Measurements from ENCODE around the gene NSDHL.

DNA sequence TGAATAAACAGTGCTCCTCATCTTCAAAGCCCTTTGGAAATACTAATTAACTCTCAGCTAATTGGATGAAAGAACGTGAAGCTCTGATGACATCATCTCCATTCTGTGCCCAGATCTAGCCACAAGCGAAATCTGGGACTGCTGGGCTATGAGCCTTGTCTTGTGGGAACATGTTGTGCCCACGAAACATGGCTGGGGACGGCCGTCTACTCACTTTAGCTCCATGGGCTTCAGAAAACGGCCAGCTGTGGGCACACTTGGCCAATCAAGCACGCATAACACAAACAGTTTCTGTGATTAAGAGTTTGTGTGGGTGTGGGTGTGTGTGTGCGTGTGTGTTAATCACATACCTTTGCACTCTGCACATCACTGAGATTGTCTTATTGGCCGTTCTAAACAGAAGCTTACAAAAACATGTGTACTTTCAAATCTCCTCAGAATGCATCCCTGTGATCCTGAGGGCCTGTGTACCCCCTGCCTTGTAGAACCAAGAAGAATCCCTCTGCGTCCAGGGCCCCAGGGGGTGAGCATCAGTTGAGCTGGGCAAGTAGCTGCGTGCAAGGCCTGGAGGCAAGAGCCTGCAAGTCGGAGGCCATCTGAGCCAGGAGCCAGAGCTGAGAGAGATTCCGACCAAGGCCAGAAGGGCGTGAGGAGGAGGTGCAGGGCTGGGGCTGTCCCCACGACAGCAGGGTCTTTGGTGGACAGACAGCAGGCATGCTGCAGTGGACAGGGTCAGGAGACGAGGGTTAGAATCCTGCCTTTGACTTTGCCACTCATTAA lies 48.3 kb downstream of the NSDHL start:
- no peak for TF ChIP-seq POLR2A (IDR thresholded peaks at IDR 0.05)
- no peak for TF ChIP-seq CTCF (IDR thresholded peaks at IDR 0.05)
